Neuronal stem cell (in vitro differentiated cells): Measurements from ENCODE around the gene TMEM97.

Experiments
- DNase-seq: peaks from one replicate; pipeline ENCODE4 v3.0.0-alpha.2; 2013; ENCODE audit warnings: low spot score
- H2AFZ ChIP-seq: one replicate; pipeline ENCODE4 v1.6.1; 2013; ENCODE audit warnings: mild to moderate bottlenecking, low read length, inconsistent platforms
- H2AK5ac ChIP-seq: 2 replicates; pipeline ENCODE4 v1.6.1; 2013; ENCODE audit warnings: low read depth, mild to moderate bottlenecking, inconsistent platforms, low read length, moderate library complexity, mixed read lengths
- H2BK120ac ChIP-seq: 2 replicates; pipeline ENCODE4 v1.6.1; 2013; ENCODE audit warnings: low read depth, mild to moderate bottlenecking, inconsistent platforms, low read length, moderate library complexity, mixed read lengths
- H2BK12ac ChIP-seq: one replicate; pipeline ENCODE4 v1.6.1; 2013; ENCODE audit warnings: low read length, inconsistent platforms
- H2BK15ac ChIP-seq: 2 replicates; pipeline ENCODE4 v1.6.1; 2013; ENCODE audit warnings: mild to moderate bottlenecking, low read length, inconsistent platforms, mixed read lengths
- H2BK5ac ChIP-seq: one replicate; pipeline ENCODE4 v1.6.1; 2013; ENCODE audit warnings: inconsistent platforms, mild to moderate bottlenecking, low read length, moderate library complexity
- H3K14ac ChIP-seq: one replicate; pipeline ENCODE4 v1.6.1; 2013; ENCODE audit warnings: low read length, inconsistent platforms
- H3K18ac ChIP-seq: 2 replicates; pipeline ENCODE4 v1.6.1; 2013; ENCODE audit warnings: low read length, inconsistent platforms
- H3K23ac ChIP-seq: 2 replicates; pipeline ENCODE4 v1.6.1; 2013; ENCODE audit warnings: low read depth, mild to moderate bottlenecking, mixed read lengths, low read length, inconsistent platforms; ENCODE audit not compliant: poor library complexity
- H3K27ac ChIP-seq: replicated peaks from 3 replicates; pipeline ENCODE4 v1.5.1; 2013; ENCODE audit warnings: low read length, inconsistent platforms
- H3K27me3 ChIP-seq, 3 experiments: 2 replicates each; pipeline ENCODE4 v1.6.1; 2013; ENCODE audit warnings: low read length in 3 of 3, mild to moderate bottlenecking in 2 of 3, inconsistent platforms in 1 of 3, low read depth in 1 of 3, mixed read lengths in 1 of 3, moderate library complexity in 1 of 3; ENCODE audit not compliant: control insufficient read depth in 3 of 3, insufficient read depth in 3 of 3
- H3K36me3 ChIP-seq, 2 donors: replicated peaks in 1 of 2; 2 replicates each; pipeline ENCODE4 v1.6.1; 2013; ENCODE audit warnings: low read length in 2 of 2; ENCODE audit not compliant: control insufficient read depth in 2 of 2, insufficient read depth in 2 of 2
- H3K4ac ChIP-seq: 2 replicates; pipeline ENCODE4 v1.6.1; 2013; ENCODE audit warnings: inconsistent platforms, mild to moderate bottlenecking, low read length, moderate library complexity
- H3K4me1 ChIP-seq, 2 donors: 1 replicate in 1 of 2; 2 replicates in 1 of 2; pipeline ENCODE4 v1.6.1; 2013; ENCODE audit warnings: low read length in 2 of 2, low read depth in 1 of 2; ENCODE audit not compliant: control insufficient read depth in 2 of 2, insufficient read depth in 1 of 2
- H3K4me2 ChIP-seq: one replicate; pipeline ENCODE4 v1.6.1; 2013; ENCODE audit warnings: mild to moderate bottlenecking, low read length, inconsistent platforms; ENCODE audit not compliant: insufficient read depth, poor library complexity, severe bottlenecking
- H3K4me3 ChIP-seq, 2 donors: 2 replicates each; pipeline ENCODE4 v1.5.1; 2013; ENCODE audit warnings: low read length in 2 of 2, mild to moderate bottlenecking in 2 of 2, inconsistent platforms in 1 of 2, moderate library complexity in 1 of 2
- H3K79me1 ChIP-seq: one replicate; pipeline ENCODE4 v1.6.1; 2013; ENCODE audit warnings: low read depth, mild to moderate bottlenecking, inconsistent platforms, low read length, moderate library complexity
- H3K9ac ChIP-seq: one replicate; pipeline ENCODE4 v1.6.1; 2013; ENCODE audit warnings: mild to moderate bottlenecking, low read depth, low read length, inconsistent platforms; ENCODE audit not compliant: poor library complexity
- H3K9me3 ChIP-seq, 2 donors: replicated peaks in 1 of 2; 2 replicates each; pipeline versions ENCODE3 to v1.6.1; 2013; ENCODE audit warnings: low read length in 2 of 2, mild to moderate bottlenecking in 2 of 2, inconsistent platforms in 1 of 2, low read depth in 1 of 2, mixed read lengths in 1 of 2, moderate library complexity in 1 of 2; ENCODE audit not compliant: control insufficient read depth in 2 of 2, insufficient read depth in 1 of 2
- H4K8ac ChIP-seq: one replicate; pipeline ENCODE4 v1.6.1; 2013; ENCODE audit warnings: low read depth, mild to moderate bottlenecking, inconsistent platforms, low read length, moderate library complexity
- H4K91ac ChIP-seq: one replicate; pipeline ENCODE4 v1.6.1; 2013; ENCODE audit warnings: low read length, low read depth, mild to moderate bottlenecking, inconsistent platforms; ENCODE audit not compliant: poor library complexity
- WGBS, 2 donors: extraction: QIAGEN DNeasy Blood & Tissue Kit; methylation state at CpG; one replicate each; pipeline ENCODE4 v1.1.7; 2013; ENCODE audit warnings: missing lambda C conversion rate in 2 of 2, mixed read lengths in 1 of 2; ENCODE audit not compliant: insufficient read length in 2 of 2, insufficient replicate concordance in 1 of 2; ENCODE audit errors: extremely low coverage in 2 of 2; 5-methylcytosine and 5-hydroxymethylcytosine counted together

Gene TMEM97

DNA sequence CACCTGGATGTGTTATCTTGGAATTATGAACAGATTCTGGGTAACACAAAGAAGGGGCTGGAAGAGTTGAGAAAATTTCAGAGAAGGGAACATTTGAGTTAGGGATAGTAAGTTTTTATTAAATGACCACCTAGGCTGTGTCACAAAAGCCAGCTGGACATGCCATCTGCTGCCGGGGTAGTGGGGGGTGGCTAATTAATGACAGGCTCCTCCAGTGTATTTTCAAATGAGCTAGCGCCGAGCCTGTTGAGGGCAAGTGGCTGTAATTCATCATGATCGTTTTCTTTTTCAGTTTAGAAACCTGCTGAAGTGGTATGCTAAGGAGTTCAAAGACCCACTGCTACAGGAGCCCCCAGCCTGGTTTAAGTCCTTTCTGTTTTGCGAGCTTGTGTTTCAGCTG is 6.2 kb downstream of the TMEM97 start:
- no peak overlapping the region for H3K4ac ChIP-seq
- H4K8ac ChIP-seq = no peak overlapping the region
- no peak overlapping the region for H3K9ac ChIP-seq
- no peak overlapping the region for H2BK5ac ChIP-seq
- H2AK5ac ChIP-seq = no peak overlapping the region
- H3K23ac ChIP-seq = no peak overlapping the region
- H3K36me3 ChIP-seq = peaks cover 21 to 91% of the 10 kb centered on the region in 2 donors
- DNase-seq = no peak
- H3K4me1 ChIP-seq = peaks cover 13 to 26% of the 10 kb centered on the region in 2 donors
- no peak overlapping the region for H3K18ac ChIP-seq
- peak overlapping the region; percentile 17 for H3K27ac ChIP-seq
- no CpG with 5 or more reads among the region's 5 CpGs for WGBS, 2 donors
- no peak overlapping the region for H2BK12ac ChIP-seq
- no peak overlapping the region for H3K4me3 ChIP-seq
- H4K91ac ChIP-seq = no peak overlapping the region
- no peaks in the 10 kb centered on the region for H3K27me3 ChIP-seq
- peaks cover 0 to 10% of the 10 kb centered on the region in 2 donors for H3K9me3 ChIP-seq
- no peak overlapping the region for H2AFZ ChIP-seq
- H2BK15ac ChIP-seq = no peak overlapping the region
- no peak overlapping the region for H2BK120ac ChIP-seq
- no peak overlapping the region for H3K14ac ChIP-seq
- no peak overlapping the region for H3K4me2 ChIP-seq
- peaks cover 2% of the 10 kb centered on the region for H3K79me1 ChIP-seq

DNA sequence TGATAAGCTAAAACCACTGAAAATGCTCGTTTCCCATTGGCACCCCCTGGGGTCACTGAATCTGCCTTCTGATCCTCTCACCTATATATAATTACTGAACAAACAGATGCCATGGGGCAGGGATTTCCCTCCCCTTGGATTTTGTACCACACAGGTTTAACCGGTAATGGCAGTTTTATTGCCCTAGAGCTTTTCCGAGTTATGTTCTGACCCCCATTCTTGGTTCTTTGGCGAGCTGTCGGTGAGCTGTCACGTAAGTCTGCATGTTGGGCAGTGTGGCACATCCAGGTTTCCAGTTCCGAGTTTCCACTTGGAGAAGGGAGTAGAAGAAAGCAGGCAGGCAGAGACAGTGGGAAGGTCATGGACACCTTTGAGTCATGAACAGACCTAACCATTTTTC is 7.1 kb downstream of the TMEM97 start:
- Histone ChIP-seq H2BK5ac (no peak overlapping the region), H3K4me3 (no peak overlapping the region), H2BK15ac (no peak overlapping the region), H3K18ac (no peak overlapping the region), H2BK120ac (no peak overlapping the region), H2BK12ac (no peak overlapping the region), H3K23ac (no peak overlapping the region), H3K27ac (no peak overlapping the region), H3K4me1 (peaks cover 13 to 19% of the 10 kb centered on the region in 2 donors), H3K14ac (no peak overlapping the region), H2AFZ (no peak overlapping the region), H3K9ac (no peak overlapping the region), H4K91ac (no peak overlapping the region), H3K9me3 (peaks cover 0 to 1% of the 10 kb centered on the region in 2 donors), H3K4ac (no peak overlapping the region), H3K27me3 (no peaks in the 10 kb centered on the region), H3K79me1 (peaks cover 2% of the 10 kb centered on the region), H3K4me2 (no peak overlapping the region), H2AK5ac (no peak overlapping the region), H4K8ac (no peak overlapping the region), H3K36me3 (peaks cover 24 to 90% of the 10 kb centered on the region in 2 donors)
- DNase-seq = no peak
- no CpG with 5 or more reads among the region's 7 CpGs for WGBS, 2 donors

DNA sequence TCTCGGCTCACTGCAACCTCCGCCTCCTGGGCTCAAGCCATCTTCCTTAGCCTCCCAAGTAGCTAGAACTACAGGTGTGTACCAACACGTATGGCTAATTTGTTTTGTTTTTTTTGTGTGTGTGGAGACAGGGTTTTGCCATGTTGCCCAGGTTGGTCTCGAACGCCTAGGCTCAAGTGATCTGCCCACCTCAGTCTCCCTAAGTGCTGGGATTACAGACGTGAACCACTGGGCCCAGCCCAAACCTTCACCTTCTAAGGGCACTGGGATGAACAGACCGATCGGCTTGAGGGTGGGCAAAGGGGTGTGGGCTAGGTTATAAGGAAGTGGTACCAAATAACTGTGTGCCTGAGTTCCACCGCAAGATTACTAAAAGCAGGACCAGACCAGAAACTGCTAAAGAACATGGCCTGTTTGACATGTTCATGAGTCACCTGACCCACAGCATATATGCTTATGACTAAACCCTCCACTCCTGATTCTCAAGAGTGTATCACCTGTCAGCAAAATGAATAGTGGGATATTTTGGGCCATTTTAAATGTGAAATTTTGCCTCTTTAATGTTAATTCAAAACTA is 8.1 kb downstream of the TMEM97 start:
- no peak overlapping the region for H2AFZ ChIP-seq
- no peak overlapping the region for H3K23ac ChIP-seq
- no peak overlapping the region for H2BK120ac ChIP-seq
- H3K9me3 ChIP-seq = no peaks in the 10 kb centered on the region
- H3K4me3 ChIP-seq = no peak overlapping the region
- no peak overlapping the region for H3K4ac ChIP-seq
- no peak overlapping the region for H3K9ac ChIP-seq
- no peak overlapping the region for H2BK12ac ChIP-seq
- H3K36me3 ChIP-seq = peaks cover 28 to 87% of the 10 kb centered on the region in 2 donors
- H2AK5ac ChIP-seq = no peak overlapping the region
- H3K4me1 ChIP-seq = peaks cover 12 to 15% of the 10 kb centered on the region in 2 donors
- no peaks in the 10 kb centered on the region for H3K79me1 ChIP-seq
- H4K8ac ChIP-seq = no peak overlapping the region
- no peak overlapping the region for H2BK15ac ChIP-seq
- H2BK5ac ChIP-seq = no peak overlapping the region
- no peak overlapping the region for H4K91ac ChIP-seq
- WGBS, 2 donors = no CpG with 5 or more reads among the region's 9 CpGs
- no peak for DNase-seq
- no peak overlapping the region for H3K27ac ChIP-seq
- H3K27me3 ChIP-seq = no peaks in the 10 kb centered on the region
- no peak overlapping the region for H3K14ac ChIP-seq
- H3K18ac ChIP-seq = no peak overlapping the region
- H3K4me2 ChIP-seq = no peak overlapping the region

DNA sequence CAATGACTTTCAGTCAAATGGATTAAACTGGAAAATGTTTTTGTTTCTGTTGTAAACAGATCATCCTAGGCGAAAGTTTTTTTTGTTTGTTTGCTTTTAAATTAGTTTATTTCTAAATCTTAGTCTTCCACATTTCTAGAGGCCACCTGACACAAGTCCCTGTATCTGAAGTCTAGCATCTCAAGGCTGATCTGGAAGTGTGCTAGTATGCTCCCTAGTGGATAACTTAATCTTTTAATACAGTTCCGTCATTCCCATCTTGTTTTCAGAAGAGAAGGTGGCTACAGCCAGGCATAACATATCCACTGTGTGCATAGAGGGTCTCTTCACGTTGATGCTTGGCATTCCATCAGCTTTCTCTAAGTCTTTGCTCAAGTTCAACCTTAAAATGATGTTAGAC is 8.7 kb downstream of the TMEM97 start:
- WGBS, 2 donors = no CpG with 5 or more reads among the region's 3 CpGs
- Histone ChIP-seq H3K27me3 (no peaks in the 10 kb centered on the region), H3K18ac (no peak overlapping the region), H2BK120ac (no peak overlapping the region), H3K23ac (no peak overlapping the region), H3K4me2 (no peak overlapping the region), H3K36me3 (peaks cover 28 to 82% of the 10 kb centered on the region in 2 donors), H3K4me3 (no peak overlapping the region), H3K4ac (no peak overlapping the region), H3K9me3 (no peaks in the 10 kb centered on the region), H2AFZ (no peak overlapping the region), H3K4me1 (peaks cover 12 to 15% of the 10 kb centered on the region in 2 donors), H2BK12ac (no peak overlapping the region), H3K14ac (no peak overlapping the region), H4K91ac (no peak overlapping the region), H2BK5ac (no peak overlapping the region), H3K27ac (peak overlapping the region; percentile 65), H3K9ac (no peak overlapping the region), H2AK5ac (no peak overlapping the region), H3K79me1 (no peaks in the 10 kb centered on the region), H2BK15ac (no peak overlapping the region), H4K8ac (no peak overlapping the region)
- DNase-seq = no peak
